H1 (cell line): ENCODE data around the gene LHX5. TPM values are rescaled to one million over a fixed set of nuclear protein-coding genes. Genes with fewer than 3 reads are reported as not detected.

Experiments used
- CTCF ChIA-PET: fragments of 300-600 bp; sonication (Branson Sonifier 250); formaldehyde crosslinking; loops from one replicate; lab custom pipeline; 2021; ENCODE audit not compliant: partially characterized antibody; lab: Charles Lee
- POLR2A ChIA-PET: fragments of 300-600 bp; sonication (Branson Sonifier 250); formaldehyde crosslinking; loops from one replicate; lab custom pipeline; 2021; ENCODE audit warnings: inconsistent platforms; ENCODE audit not compliant: partially characterized antibody; lab: Charles Lee
- DNase-seq, 2 experiments: peaks; one replicate each; pipeline versions ENCODE4 v3.0.0 to v3.0.0-alpha.2; 2010 to 2022; ENCODE audit warnings: low spot score in 2 of 2, low read depth in 1 of 2, mixed read lengths in 1 of 2
- FAIRE-seq: peaks from 2 replicates; lab custom pipeline; 2011; peaks lifted over from hg19 to GRCh38; lab: Jason Lieb, UNC
- H2AFZ ChIP-seq: 2 replicates; pipeline ENCODE4 v1.8.1; 2012; ENCODE audit warnings: low read length, inconsistent platforms
- H2AK5ac ChIP-seq: 2 replicates; pipeline ENCODE4 v1.6.1; 2013; ENCODE audit warnings: low read depth, low read length
- H2BK120ac ChIP-seq: replicated peaks from 2 replicates; pipeline ENCODE3; 2013; ENCODE audit warnings: low read depth, low read length, inconsistent platforms
- H2BK12ac ChIP-seq: 2 replicates; pipeline ENCODE4 v1.6.1; 2013; ENCODE audit warnings: low read depth, low read length
- H2BK15ac ChIP-seq: 2 replicates; pipeline ENCODE4 v1.6.1; 2013; ENCODE audit warnings: low read length
- H2BK20ac ChIP-seq: 2 replicates; pipeline ENCODE4 v1.6.1; 2013; ENCODE audit warnings: low read length
- H2BK5ac ChIP-seq: 2 replicates; pipeline ENCODE4 v1.6.1; 2013; ENCODE audit warnings: low read depth, low read length
- H3K14ac ChIP-seq: 2 replicates; pipeline ENCODE4 v1.6.1; 2013; ENCODE audit warnings: inconsistent platforms; ENCODE audit not compliant: insufficient read length
- H3K18ac ChIP-seq: 2 replicates; pipeline ENCODE4 v1.6.1; 2013; ENCODE audit warnings: low read length; ENCODE audit errors: extremely low read depth
- H3K23ac ChIP-seq: 2 replicates; pipeline ENCODE4 v1.6.1; 2013; ENCODE audit warnings: inconsistent platforms; ENCODE audit not compliant: insufficient read length
- H3K23me2 ChIP-seq: 2 replicates; pipeline ENCODE4 v1.6.1; 2013; ENCODE audit warnings: low read depth, low read length
- H3K27ac ChIP-seq: 2 replicates; pipeline ENCODE4 v1.6.1; 2011; ENCODE audit warnings: low read depth, low read length, inconsistent platforms
- H3K27me3 ChIP-seq, 4 experiments: replicated peaks in 1 of 4; 1 replicate in 1 of 4; 2 replicates in 3 of 4; pipeline versions ENCODE4 v1.6.1 to v1.8.1; 2011 to 2013; ENCODE audit warnings: low read length in 3 of 4, mild to moderate bottlenecking in 3 of 4, inconsistent platforms in 2 of 4, mixed read lengths in 2 of 4, moderate library complexity in 1 of 4; ENCODE audit not compliant: control insufficient read depth in 3 of 4, insufficient read depth in 3 of 4; ENCODE audit errors: extremely low read depth in 1 of 4
- H3K36me3 ChIP-seq, 4 experiments: 2 replicates each; pipeline versions ENCODE4 v1.6.1 to v1.8.1; 2011 to 2013; ENCODE audit warnings: mild to moderate bottlenecking in 4 of 4, low read length in 3 of 4, moderate library complexity in 2 of 4, control low read depth in 1 of 4, inconsistent platforms in 1 of 4; ENCODE audit not compliant: insufficient read depth in 4 of 4, control insufficient read depth in 2 of 4
- H3K4ac ChIP-seq: replicated peaks from 2 replicates; pipeline ENCODE3; 2013; ENCODE audit warnings: low read length, low read depth, mixed read lengths, inconsistent platforms; ENCODE audit not compliant: insufficient read length
- H3K4me1 ChIP-seq, 4 experiments: replicated peaks in 1 of 4; 1 replicate in 1 of 4; 2 replicates in 3 of 4; pipeline versions ENCODE4 v1.6.1 to v1.8.1; 2011 to 2013; ENCODE audit warnings: low read length in 3 of 4, inconsistent platforms in 2 of 4, mixed read lengths in 1 of 4; ENCODE audit not compliant: insufficient read depth in 4 of 4, control insufficient read depth in 3 of 4
- H3K4me2 ChIP-seq, 2 experiments: 2 replicates each; pipeline versions ENCODE4 v1.6.1 to v1.8.1; 2011 to 2013; ENCODE audit warnings: low read depth in 2 of 2, low read length in 2 of 2, control low read depth in 1 of 2, inconsistent platforms in 1 of 2, mild to moderate bottlenecking in 1 of 2; ENCODE audit not compliant: insufficient read depth in 1 of 2
- H3K4me3 ChIP-seq, 4 experiments: fragments of 200-600, 300-600 bp in 1 of 4; sonication (generic), shearing (Covaris generic), sonication (Bioruptor Twin) in 1 of 4; 2 replicates each; pipeline versions ENCODE4 v1.5.1 to v1.8.1; 2011 to 2016; ENCODE audit warnings: low read length in 4 of 4, low read depth in 3 of 4, control low read depth in 2 of 4, inconsistent platforms in 2 of 4, mild to moderate bottlenecking in 2 of 4, mixed read lengths in 1 of 4, moderate library complexity in 1 of 4; ENCODE audit not compliant: insufficient read depth in 2 of 4; ENCODE audit errors: extremely low read depth in 1 of 4
- H3K56ac ChIP-seq: replicated peaks from 2 replicates; pipeline ENCODE3; 2013; ENCODE audit warnings: low read depth, mild to moderate bottlenecking, mixed read lengths, low read length, inconsistent platforms; ENCODE audit not compliant: insufficient read length
- H3K79me1 ChIP-seq: 2 replicates; pipeline ENCODE4 v1.6.1; 2013; ENCODE audit warnings: low read depth, low read length, control low read depth
- H3K79me2 ChIP-seq, 2 experiments: 2 replicates each; pipeline versions ENCODE4 v1.6.1 to v1.8.1; 2012 to 2013; ENCODE audit warnings: low read length in 2 of 2, mild to moderate bottlenecking in 2 of 2, inconsistent platforms in 1 of 2; ENCODE audit not compliant: insufficient read depth in 2 of 2, control insufficient read depth in 1 of 2
- H3K9ac ChIP-seq, 4 experiments: replicated peaks in 1 of 4; 1 replicate in 1 of 4; 2 replicates in 3 of 4; pipeline versions ENCODE4 v1.6.1 to v1.8.1; 2011 to 2013; ENCODE audit warnings: low read depth in 3 of 4, low read length in 3 of 4, control low read depth in 2 of 4, mild to moderate bottlenecking in 2 of 4, moderate library complexity in 2 of 4, inconsistent platforms in 1 of 4; ENCODE audit errors: extremely low read depth in 1 of 4
- H3K9me3 ChIP-seq, 2 experiments: 2 replicates each; pipeline versions ENCODE4 v1.6.1 to v1.8.1; 2012 to 2013; ENCODE audit warnings: mild to moderate bottlenecking in 2 of 2, moderate library complexity in 2 of 2, control low read depth in 1 of 2, inconsistent platforms in 1 of 2, low read depth in 1 of 2, low read length in 1 of 2, mixed read lengths in 1 of 2; ENCODE audit not compliant: insufficient read depth in 2 of 2
- H4K20me1 ChIP-seq, 2 experiments: replicated peaks in 1 of 2; 2 replicates each; pipeline versions ENCODE3 to v1.8.1; 2011 to 2013; ENCODE audit warnings: inconsistent platforms in 2 of 2, low read length in 2 of 2, mild to moderate bottlenecking in 1 of 2; ENCODE audit not compliant: insufficient read depth in 2 of 2, control insufficient read depth in 1 of 2
- H4K5ac ChIP-seq: 2 replicates; pipeline ENCODE4 v1.6.1; 2013; ENCODE audit warnings: low read length, low read depth, mixed read lengths, inconsistent platforms; ENCODE audit not compliant: insufficient read length
- H4K8ac ChIP-seq: 2 replicates; pipeline ENCODE4 v1.8.0; 2013; ENCODE audit warnings: mild to moderate bottlenecking, moderate library complexity, low read length, inconsistent platforms; ENCODE audit not compliant: insufficient read depth; ENCODE audit errors: extremely low read depth
- H4K91ac ChIP-seq: replicated peaks from 2 replicates; pipeline ENCODE3; 2013; ENCODE audit warnings: low read length, mixed read lengths, inconsistent platforms; ENCODE audit not compliant: insufficient read length
- ASH2L ChIP-seq: fragments of 200-600, 300-600 bp; sonication (generic); IDR thresholded peaks from one replicate; pipeline ENCODE4 v1.7.1; 2017; ENCODE audit warnings: low read length
- CBX8 ChIP-seq: fragments of 300-800, 300-1000 bp; sonication (generic); IDR thresholded peaks from 2 replicates; pipeline ENCODE4 v1.7.1; 2016; ENCODE audit warnings: low read depth, low read length, borderline replicate concordance
- EZH2 ChIP-seq: fragments of 200-600 bp; sonication (generic); IDR thresholded peaks from 2 replicates; pipeline ENCODE4 v1.7.1; 2012; ENCODE audit warnings: low read depth, mild to moderate bottlenecking, moderate library complexity, low read length, inconsistent platforms; ENCODE audit not compliant: severe bottlenecking
- WGBS, 2 experiments: shearing (Covaris generic) in 1 of 2; methylation state at CpG; one replicate each; pipeline versions ENCODE4 v1.1.6 to v1.1.7; 2013 to 2015; ENCODE audit warnings: low lambda C conversion rate in 2 of 2, mixed read lengths in 2 of 2, inconsistent platforms in 1 of 2, low coverage in 1 of 2, missing lambda C conversion rate in 1 of 2; ENCODE audit not compliant: insufficient replicate concordance in 2 of 2, insufficient coverage in 1 of 2, insufficient read length in 1 of 2; ENCODE audit errors: extremely low coverage in 1 of 2, missing lambda C conversion rate in 1 of 2; 5-methylcytosine and 5-hydroxymethylcytosine counted together
- polyA plus RNA-seq, 7 experiments: library from polyadenylated mRNA; depleted of rRNA in 3 of 7; stranded (reverse) in 5 of 7; unstranded in 2 of 7; fragments of >200 nt in 5 of 7; fragments of 200-250 nt in 2 of 7; gene quantifications; 1 replicate in 5 of 7; 2 replicates in 1 of 7; 4 replicates in 1 of 7; pipeline versions ENCODE4 v1.2.1 to v1.2.3, GENCODE V29; 2011 to 2013; ENCODE audit warnings: missing spikeins in 2 of 7, mixed read lengths in 2 of 7
- total RNA-seq: library from RNA; stranded (reverse); fragmentation: NEBNext Ultra II Directional; extraction: Animal tissue kit (Norgen Biotek cat#: 25700); gene quantifications from 2 replicates; pipeline ENCODE4 v1.2.1, GENCODE V29; 2021

The LHX5 gene
- total and polyA plus RNA-seq, 2 of the 8 experiments (the other 6 are each of a cell fraction or from before 2014, with no cell fraction given), result 0.47 to 1.1 TPM

DNA sequence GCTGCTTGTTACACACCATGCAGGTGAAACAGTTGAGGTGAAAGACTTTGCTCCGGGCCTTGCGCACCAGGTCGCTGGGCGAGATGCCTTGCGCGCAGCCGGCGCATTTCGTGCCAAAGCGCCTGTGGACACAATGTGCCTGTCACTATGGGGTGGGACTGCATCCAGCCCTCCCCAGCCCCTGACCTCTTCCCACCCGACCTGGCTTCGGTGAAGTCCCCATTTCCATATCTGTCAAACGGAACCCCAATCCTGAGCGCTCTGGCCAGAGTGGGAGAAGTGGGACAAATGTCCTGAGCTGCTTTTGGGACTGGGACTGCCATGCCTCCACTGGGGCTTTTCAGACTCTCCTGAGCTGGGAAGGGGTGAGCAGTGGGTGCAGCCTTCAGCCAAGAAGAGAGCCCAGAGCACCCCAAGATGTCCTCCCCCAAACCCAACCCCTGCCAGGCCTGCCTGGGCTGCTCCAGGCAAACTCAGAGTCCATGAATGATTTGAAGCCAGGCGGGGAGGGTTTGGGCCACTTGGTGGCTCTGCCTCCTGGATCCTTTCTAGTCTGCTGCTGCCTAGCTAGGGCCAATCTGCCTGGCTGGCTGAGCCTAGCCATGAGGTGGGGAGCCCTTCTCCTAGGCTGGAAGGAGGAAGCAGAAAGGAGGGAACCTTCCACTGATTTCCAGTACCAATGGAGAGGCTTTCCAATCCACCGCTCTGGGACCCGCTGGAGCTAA, 2.3 kb downstream of the LHX5 start:
- WGBS, 2 experiments, result 16% methylated on average over 17 of the region's 17 CpGs; no CpG with 5 or more reads in 1 of the 2 experiments
- H3K4me2 ChIP-seq, result peak overlapping the region; percentile 93 to 97
- H2BK12ac ChIP-seq, result peak overlapping the region; percentile 77
- H3K23ac ChIP-seq, result no peak overlapping the region
- no peak overlapping the region for H2BK120ac ChIP-seq
- no peak for DNase-seq
- H3K4me3 ChIP-seq, result peak overlapping the region; percentile 52 to 66 (median 60); a peak in 6 of 8 replicates
- no peak overlapping the region for H2AFZ ChIP-seq
- H2BK5ac ChIP-seq, result 0 out of 2 replicates have a peak overlapping the region, but pooled peaks have one; percentile 5
- H4K91ac ChIP-seq, result no peak overlapping the region
- H2BK20ac ChIP-seq, result peak overlapping the region; percentile 18; the same call in 1 of the 2 replicates
- peaks cover 25% of the 10 kb centered on the region; the same call in 1 of the 2 replicates for H3K23me2 ChIP-seq
- no peak overlapping the region for H3K56ac ChIP-seq
- no peak for FAIRE-seq
- no peak for TF ChIP-seq ASH2L
- 0 out of 2 replicates have a peak, but pooled peaks have one; percentile 8 for TF ChIP-seq CBX8
- TF ChIP-seq EZH2, result peak; percentile 20
- TF ChIP-seq, all 59 proteins: peak for 2
- Histone ChIP-seq H3K27ac (no peak overlapping the region), H3K9ac (peak overlapping the region in 1 of 4 experiments; percentile 52; a peak in 1 of 7 replicates), H3K9me3 (no peaks in the 10 kb centered on the region), H3K36me3 (peaks cover 3 to 64% (median 5%) of the 10 kb centered on the region in 4 experiments; a peak in 5 of 8 replicates), H3K27me3 (peaks cover 92 to 100% (median 99%) of the 10 kb centered on the region in 4 experiments), H4K5ac (no peak overlapping the region), H3K79me1 (no peaks in the 10 kb centered on the region), H3K14ac (no peak overlapping the region), H3K79me2 (peaks cover 0 to 6% of the 10 kb centered on the region in 2 experiments; a peak in 2 of 4 replicates), H4K20me1 (peaks cover 27 to 39% of the 10 kb centered on the region in 2 experiments), H2BK15ac (peak overlapping the region; percentile 81; the same call in 1 of the 2 replicates), H3K18ac (peak overlapping the region; percentile 79; the same call in 1 of the 2 replicates), H2AK5ac (peak overlapping the region; percentile 94; the same call in 1 of the 2 replicates), H3K4me1 (peaks cover 4 to 81% (median 49%) of the 10 kb centered on the region in 4 experiments), H4K8ac (no peak overlapping the region; the same call in 1 of the 2 replicates), H3K4ac (no peak overlapping the region)
- ChIA-PET CTCF (interaction anchor here (0.8 to 9.0 kb wide), 9 partner anchors 8 to 178 kb away, joined by 3 to 79 read pairs (median 4); no protein-coding TSS in a partner anchor), POLR2A (interaction anchor here (1.1 to 2.3 kb wide), 3 partner anchors 8 to 141 kb away, joined by 3 to 15 read pairs (median 4); no protein-coding TSS in a partner anchor)
